HUES64 (cell line): Measurements from ENCODE around the gene CLDN16.

Source experiments
- H3K27ac ChIP-seq: 2 replicates; pipeline ENCODE4 v1.7.0; 2013; ENCODE audit warnings: low read depth, low read length, inconsistent platforms
- H3K27me3 ChIP-seq: 2 replicates; pipeline ENCODE4 v1.6.1; 2013; ENCODE audit warnings: mild to moderate bottlenecking, low read length; ENCODE audit not compliant: insufficient read depth
- H3K36me3 ChIP-seq: 2 replicates; pipeline ENCODE4 v1.6.1; 2013; ENCODE audit warnings: mild to moderate bottlenecking, low read length; ENCODE audit not compliant: insufficient read depth
- H3K4me1 ChIP-seq: 2 replicates; pipeline ENCODE4 v1.6.1; 2013; ENCODE audit warnings: mild to moderate bottlenecking, low read length, moderate library complexity; ENCODE audit not compliant: insufficient read depth
- H3K4me3 ChIP-seq: 2 replicates; pipeline ENCODE4 v1.5.1; 2013; ENCODE audit warnings: mild to moderate bottlenecking, low read length, moderate library complexity
- H3K9ac ChIP-seq: 2 replicates; pipeline ENCODE4 v1.6.1; 2013; ENCODE audit warnings: mild to moderate bottlenecking, low read depth, low read length
- H3K9me3 ChIP-seq: 2 replicates; pipeline ENCODE4 v1.6.1; 2013; ENCODE audit warnings: low read depth, low read length; ENCODE audit not compliant: insufficient read depth
- WGBS: fragments of 150-250, 120-280 bp; methylation state at CpG from one replicate; pipeline ENCODE4 v1.1.7; 2013; ENCODE audit warnings: missing lambda C conversion rate; 5-methylcytosine and 5-hydroxymethylcytosine counted together

Gene CLDN16

GRCh38 chr3:190443257-190443656 lies 55.3 kb downstream of the CLDN16 start:
- 84% methylated on average over 3 of the region's 3 CpGs for WGBS
- no peaks in the 10 kb centered on the region for H3K4me1 ChIP-seq
- H3K9me3 ChIP-seq = no peaks in the 10 kb centered on the region

DNA sequence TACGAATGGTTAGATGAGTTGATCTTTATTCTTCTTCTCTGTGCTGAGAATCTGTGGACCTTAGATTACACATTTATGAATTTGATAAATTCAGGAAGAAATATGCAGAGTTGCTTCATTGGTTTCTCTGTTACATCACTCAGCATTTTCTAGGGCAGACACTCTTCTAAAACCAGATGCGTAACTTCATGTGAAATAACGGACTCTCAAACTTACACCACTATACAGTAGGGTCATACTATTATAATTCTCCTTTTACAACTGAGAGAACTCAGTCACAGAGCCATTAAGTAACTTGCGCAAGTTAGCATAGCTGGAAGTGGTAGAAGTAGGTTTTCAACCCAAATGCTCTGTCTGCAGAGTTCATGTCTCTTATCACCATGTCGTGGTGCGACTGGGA lies 56.0 kb downstream of the CLDN16 start:
- H3K36me3 ChIP-seq = no peaks in the 10 kb centered on the region
- H3K27ac ChIP-seq = no peak overlapping the region
- 95% methylated on average over 6 of the region's 6 CpGs for WGBS

More at GRCh38 chr3:190443257-190443656, 55.3 kb downstream of the CLDN16 start:
- no peak overlapping the region for H3K27ac ChIP-seq
- H3K36me3 ChIP-seq = no peaks in the 10 kb centered on the region
- no peak overlapping the region for H3K9ac ChIP-seq
- H3K4me3 ChIP-seq = no peak overlapping the region
- no peaks in the 10 kb centered on the region for H3K27me3 ChIP-seq

GRCh38 chr3:190444576-190445145 lies 56.7 kb downstream of the CLDN16 start:
- H3K4me3 ChIP-seq = no peak overlapping the region
- H3K27me3 ChIP-seq = no peaks in the 10 kb centered on the region
- H3K27ac ChIP-seq = no peak overlapping the region
- H3K9me3 ChIP-seq = no peaks in the 10 kb centered on the region
- no peaks in the 10 kb centered on the region for H3K36me3 ChIP-seq
- no peak overlapping the region for H3K9ac ChIP-seq
- H3K4me1 ChIP-seq = no peaks in the 10 kb centered on the region
- 98% methylated on average over 3 of the region's 3 CpGs for WGBS

More for the DNA sequence above, 56.0 kb downstream of the CLDN16 start:
- H3K27me3 ChIP-seq = no peaks in the 10 kb centered on the region
- no peak overlapping the region for H3K9ac ChIP-seq
- no peaks in the 10 kb centered on the region for H3K4me1 ChIP-seq
- H3K4me3 ChIP-seq = no peak overlapping the region
- no peaks in the 10 kb centered on the region for H3K9me3 ChIP-seq

DNA sequence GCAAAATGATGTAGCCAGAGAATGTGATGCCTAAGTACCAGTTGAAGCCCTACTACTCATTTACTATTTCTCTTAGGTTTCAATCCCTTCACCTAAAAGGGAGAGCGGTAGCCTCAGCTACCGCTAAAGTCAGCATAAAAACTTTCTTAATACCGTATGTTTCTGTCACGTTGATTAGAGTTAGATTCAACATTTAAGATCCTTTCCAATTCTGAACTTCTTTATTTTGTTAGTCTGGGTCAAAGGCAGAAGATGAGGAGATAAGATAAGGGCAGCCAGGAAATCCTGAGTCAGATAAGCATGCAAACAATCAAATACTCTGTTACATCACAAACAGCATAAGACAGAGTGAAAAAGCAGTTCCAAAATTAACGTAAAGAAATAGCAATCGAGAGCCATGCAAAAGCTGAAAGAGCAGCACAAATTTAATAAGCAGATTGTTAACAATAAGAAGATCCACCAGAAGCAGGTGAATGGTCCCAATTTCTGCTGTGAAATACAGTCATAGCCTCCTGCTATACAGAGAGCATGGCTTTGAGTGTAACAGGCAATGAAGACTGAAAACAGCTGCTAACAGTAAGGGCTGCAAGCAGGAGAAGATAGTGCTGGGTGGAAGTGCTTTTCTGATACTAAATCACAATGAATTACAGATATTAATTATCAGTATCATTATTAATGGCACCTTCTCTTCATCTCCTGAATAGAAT lies 58.8 kb downstream of the CLDN16 start:
- WGBS = 95% methylated on average over 6 of the region's 6 CpGs
- H3K4me1 ChIP-seq = no peaks in the 10 kb centered on the region
- no peaks in the 10 kb centered on the region for H3K36me3 ChIP-seq
- H3K9me3 ChIP-seq = no peaks in the 10 kb centered on the region
- H3K27ac ChIP-seq = no peak overlapping the region
- H3K4me3 ChIP-seq = no peak overlapping the region
- H3K27me3 ChIP-seq = no peaks in the 10 kb centered on the region
- H3K9ac ChIP-seq = no peak overlapping the region

GRCh38 chr3:190448256-190448655 lies 60.3 kb downstream of the CLDN16 start:
- Histone ChIP-seq H3K9me3 (no peaks in the 10 kb centered on the region), H3K36me3 (no peaks in the 10 kb centered on the region), H3K9ac (no peak overlapping the region), H3K27me3 (no peaks in the 10 kb centered on the region), H3K4me3 (no peak overlapping the region), H3K4me1 (no peaks in the 10 kb centered on the region), H3K27ac (no peak overlapping the region)
- 100% methylated on average over 1 of the region's 2 CpGs for WGBS

DNA sequence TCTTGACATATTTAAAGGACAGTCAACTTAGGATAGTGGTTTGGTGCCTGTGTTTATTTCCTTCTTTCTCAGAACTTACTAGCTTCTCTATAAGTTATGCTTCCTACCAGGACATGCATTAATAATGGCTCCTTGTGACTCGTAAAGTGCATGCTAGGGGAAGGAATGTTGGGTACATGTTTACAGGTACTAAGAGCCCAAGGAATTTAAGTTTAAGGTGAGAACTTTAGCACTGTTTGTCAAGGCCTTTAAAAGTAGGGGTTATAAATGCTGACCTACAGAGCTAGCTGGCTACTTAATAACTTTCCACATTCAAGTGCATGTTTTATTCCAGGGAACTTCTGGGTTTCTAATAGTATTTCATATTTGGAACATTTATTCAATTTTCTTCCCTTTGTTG lies 61.8 kb downstream of the CLDN16 start, which contains the start of gene TMEM207:
Gene TMEM207, minus strand, starts transcription at position 101 of the 400 bp plus-strand sequence. Its CDS starts 92 bp downstream, at position 9.
- no peak within 1 kb of the TSS for H3K27ac ChIP-seq
- no peaks in the 10 kb centered on the region for H3K4me1 ChIP-seq
- no peaks in the 10 kb centered on the region for H3K36me3 ChIP-seq
- WGBS = 81% methylated on average over 1 of the region's 1 CpG
- H3K4me3 ChIP-seq = no peak within 1 kb of the TSS
- H3K9ac ChIP-seq = no peak within 1 kb of the TSS
- no peaks in the 10 kb centered on the region for H3K27me3 ChIP-seq
- H3K9me3 ChIP-seq = no peaks in the 10 kb centered on the region

- no peak overlapping the region for H3K9ac ChIP-seq
- H3K27me3 ChIP-seq = no peaks in the 10 kb centered on the region
- no peaks in the 10 kb centered on the region for H3K36me3 ChIP-seq
- no peak overlapping the region for H3K27ac ChIP-seq
- no peak overlapping the region for H3K4me3 ChIP-seq
- no peaks in the 10 kb centered on the region; the same call in 1 of the 2 replicates for H3K4me1 ChIP-seq
- WGBS = 85% methylated on average over 1 of the region's 2 CpGs
- H3K9me3 ChIP-seq = no peaks in the 10 kb centered on the region
Observed at GRCh38 chr3:190455828-190456227, 67.9 kb downstream of the CLDN16 start.

DNA sequence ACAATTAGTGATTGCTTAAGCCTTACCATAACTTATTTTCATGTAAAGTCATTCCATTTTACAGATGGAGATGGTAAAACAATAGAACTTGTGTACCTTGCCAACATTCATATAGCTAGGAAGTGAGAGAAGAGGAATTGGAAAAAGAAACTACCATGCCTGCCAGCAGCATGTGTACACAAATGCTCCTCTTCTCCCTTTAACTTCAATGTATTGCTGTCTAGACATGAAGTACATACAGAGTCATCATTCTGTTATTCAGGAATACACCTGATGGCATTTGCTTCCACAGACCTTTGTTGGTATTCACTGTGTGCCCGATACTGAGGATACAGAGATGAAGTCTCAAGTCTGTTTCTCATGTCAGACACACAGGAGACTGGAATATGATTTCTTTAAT lies 68.8 kb downstream of the CLDN16 start:
- no peaks in the 10 kb centered on the region for H3K27me3 ChIP-seq
- no peaks in the 10 kb centered on the region for H3K9me3 ChIP-seq
- WGBS = 93% methylated on average over 1 of the region's 1 CpG
- H3K4me1 ChIP-seq = no peaks in the 10 kb centered on the region; the same call in 1 of the 2 replicates
- no peak overlapping the region for H3K27ac ChIP-seq
- no peak overlapping the region for H3K4me3 ChIP-seq
- no peak overlapping the region for H3K9ac ChIP-seq
- H3K36me3 ChIP-seq = no peaks in the 10 kb centered on the region

GRCh38 chr3:190458040-190458439 lies 70.1 kb downstream of the CLDN16 start:
- Histone ChIP-seq H3K27ac (no peak overlapping the region), H3K27me3 (no peaks in the 10 kb centered on the region), H3K4me3 (no peak overlapping the region), H3K36me3 (no peaks in the 10 kb centered on the region), H3K9me3 (no peaks in the 10 kb centered on the region), H3K4me1 (no peaks in the 10 kb centered on the region; the same call in 1 of the 2 replicates), H3K9ac (no peak overlapping the region)
- WGBS = 40% methylated on average over 2 of the region's 2 CpGs
